NB4 (cell line): Measurements from ENCODE around the gene RAD51B.

ENCODE experiments used
- DNase-seq: peaks from one replicate; pipeline ENCODE4 v3.0.0; 2010; ENCODE audit warnings: low read depth
- H3K4me3 ChIP-seq: one replicate; pipeline ENCODE4 v1.5.1; 2011; ENCODE audit warnings: mild to moderate bottlenecking, low read depth, low read length, moderate library complexity
- CTCF ChIP-seq: IDR thresholded peaks from one replicate; pipeline ENCODE4 v1.5.1; 2012; ENCODE audit warnings: low read depth, low read length
- MAX ChIP-seq: IDR thresholded peaks from 2 replicates; pipeline ENCODE4 v1.6.1; 2011; ENCODE audit warnings: low read depth, low read length
- MYC ChIP-seq: IDR thresholded peaks from 2 replicates; pipeline ENCODE4 v1.6.1; 2011; ENCODE audit warnings: low read depth, low read length
- POLR2A ChIP-seq: IDR thresholded peaks from 2 replicates; pipeline ENCODE4 v1.6.1; 2011; ENCODE audit warnings: mild to moderate bottlenecking; ENCODE audit not compliant: insufficient read length; ENCODE audit errors: extremely low read depth

Gene RAD51B

GRCh38 chr14:68624541-68625220 is 805.1 kb downstream of the RAD51B start:
- H3K4me3 ChIP-seq: no peak overlapping the region
- DNase-seq: no peak
- no peak for TF ChIP-seq MYC
- TF ChIP-seq CTCF: no peak
- no peak for TF ChIP-seq MAX
- TF ChIP-seq POLR2A: no peak

- no peak overlapping the region for H3K4me3 ChIP-seq
- DNase-seq: no peak
- no peak for TF ChIP-seq MAX
- no peak for TF ChIP-seq MYC
- no peak for TF ChIP-seq POLR2A
- TF ChIP-seq CTCF: no peak
These were observed 805.9 kb downstream of the RAD51B start for GRCh38 chr14:68625366-68626090.

- DNase-seq: no peak
- TF ChIP-seq POLR2A (no peak), MAX (no peak), MYC (no peak), CTCF (no peak)
- H3K4me3 ChIP-seq: no peak overlapping the region
These were observed 806.8 kb downstream of the RAD51B start for GRCh38 chr14:68626386-68626785.

GRCh38 chr14:68627050-68627867 is 807.7 kb downstream of the RAD51B start:
- no peak for DNase-seq
- no peak for TF ChIP-seq CTCF
- H3K4me3 ChIP-seq: no peak overlapping the region

- DNase-seq: no peak
- TF ChIP-seq POLR2A: no peak
- TF ChIP-seq MAX: no peak
- no peak for TF ChIP-seq MYC
- no peak for TF ChIP-seq CTCF
- H3K4me3 ChIP-seq: no peak overlapping the region
These were observed 808.5 kb downstream of the RAD51B start for GRCh38 chr14:68627868-68628604.
